Suprapubic skin (tissue), 4 donors: ENCODE measurements around the gene TSEN54.

Experiments used
- CTCF ChIP-seq, 2 donors: fragments of 200-600 bp in 1 of 2; fragments of 450-650 bp in 1 of 2; sonication (generic) in 1 of 2; IDR thresholded peaks; one replicate each; pipeline ENCODE4 v1.5.1; 2016 to 2019; ENCODE audit warnings: antibody characterized with exemption in 2 of 2, mild to moderate bottlenecking in 1 of 2, moderate library complexity in 1 of 2
- POLR2A ChIP-seq, 2 donors: fragments of 450-650 bp; IDR thresholded peaks; one replicate each; pipeline ENCODE4 v1.6.1; 2017; ENCODE audit warnings: antibody characterized with exemption in 2 of 2, mild to moderate bottlenecking in 2 of 2, moderate library complexity in 2 of 2
- POLR2AphosphoS5 ChIP-seq, 3 donors: sonication (generic); formaldehyde crosslinking; IDR thresholded peaks; one replicate each; pipeline ENCODE4 v1.6.1; 2017; ENCODE audit warnings: antibody characterized with exemption in 3 of 3

GRCh38 chr17:75476271-75476671, 40.1 kb upstream of the TSEN54 start:
- TF ChIP-seq CTCF (IDR thresholded peaks at IDR 0.05) = no peak
- TF ChIP-seq POLR2AphosphoS5 (IDR thresholded peaks at IDR 0.05) = no peak
- no peak for TF ChIP-seq POLR2A (IDR thresholded peaks at IDR 0.05)
